ENCODE results near the gene EHMT1. TPM values are rescaled to one million over a fixed set of nuclear protein-coding genes. Genes with fewer than 3 reads are reported as not detected.

EHMT1 gene
- total RNA-seq, 1 experiment from 2014 or later, result 112 TPM

GRCh38 chr9:137786511-137786920 is 167.7 kb downstream of the EHMT1 start:
- Histone ChIP-seq H2AK5ac (ENCODE audit: insufficient read length, low read length) (no peak overlapping the region), H3K56ac (ENCODE audit: insufficient read length, low read depth, low read length) (no peak overlapping the region), H3K18ac (ENCODE audit: insufficient read length, low read depth, low read length) (no peak overlapping the region), H3K23me2 (ENCODE audit: insufficient read length, low read depth, low read length, poor library complexity, severe bottlenecking) (no peaks in the 10 kb centered on the region), H4K5ac (ENCODE audit: insufficient read length, low read depth, low read length) (no peak overlapping the region), H3K4me1 (ENCODE audit: insufficient read depth, low read length) (peaks cover 7% of the 10 kb centered on the region; the same call in 1 of the 2 replicates), H4K91ac (ENCODE audit: insufficient read length, low read depth, low read length) (no peak overlapping the region), H3K79me1 (ENCODE audit: insufficient read depth, low read depth, low read length, poor library complexity, severe bottlenecking) (no peaks in the 10 kb centered on the region), H3K79me2 (ENCODE audit: insufficient read depth, low read length) (no peaks in the 10 kb centered on the region; the same call in 1 of the 2 replicates), H4K8ac (replicated peaks; ENCODE audit: insufficient read length, low read depth, low read length) (no peak overlapping the region), H3K9me3 (ENCODE audit: control insufficient read depth, low read depth, low read length) (no peaks in the 10 kb centered on the region), H2BK120ac (ENCODE audit: low read depth, low read length, poor library complexity, severe bottlenecking) (no peak overlapping the region), H2BK20ac (ENCODE audit: low read depth, low read length, poor library complexity, severe bottlenecking) (no peak overlapping the region), H2BK12ac (ENCODE audit: insufficient read length, low read depth, low read length) (no peak overlapping the region), H4K20me1 (ENCODE audit: control insufficient read depth, insufficient read depth, insufficient read length) (peaks cover 5% of the 10 kb centered on the region), H3K14ac (ENCODE audit: insufficient read depth, low read length) (no peak overlapping the region), H3K4ac (ENCODE audit: low read depth, low read length) (no peak overlapping the region), H3K23ac (ENCODE audit: insufficient read length, low read depth, low read length) (no peak overlapping the region), H2BK15ac (ENCODE audit: low read depth, low read length) (no peak overlapping the region), H3K27ac (ENCODE audit: insufficient read length, low read depth, low read length) (no peak overlapping the region), H3K4me2 (ENCODE audit: insufficient read depth, insufficient read length, low read length) (no peak overlapping the region), H2AFZ (ENCODE audit: low read length) (no peak overlapping the region), H2BK5ac (ENCODE audit: insufficient read length, low read length) (no peak overlapping the region), H3T11ph (ENCODE audit: low read length) (no peak overlapping the region), H3K9ac (ENCODE audit: extremely low read depth, insufficient read length, low read length) (no peak overlapping the region), H3K27me3 (ENCODE audit: insufficient read depth, low read length) (no peaks in the 10 kb centered on the region)
- WGBS (ENCODE audit: extremely low coverage, insufficient read length, low lambda C conversion rate), result no CpG with 5 or more reads among the region's 19 CpGs
- peaks cover 28 to 30% of the 10 kb centered on the region in 2 experiments for H3K4me1 Mint-ChIP-seq
- no peak for DNase-seq
- no peaks in the 10 kb centered on the region; a peak in 1 of 5 replicates for H3K9me3 Mint-ChIP-seq
- H3K4me3 Mint-ChIP-seq, result no peak overlapping the region
- peaks cover 38 to 56% (median 49%) of the 10 kb centered on the region in 3 experiments for H3K36me3 Mint-ChIP-seq (ENCODE audit: insufficient read depth in 1 of 3, low read depth in 3 of 3)
- no peak for TF ChIP-seq CTCF (conservative IDR thresholded peaks at IDR 0.05)
- H3K27ac Mint-ChIP-seq, result peak overlapping the region; percentile 84 to 95 (median 94); a peak in 6 of 7 replicates
- H3K27me3 Mint-ChIP-seq (ENCODE audit: low read depth), result no peaks in the 10 kb centered on the region; the same call in 1 of the 2 replicates

Measured in H9 (cell line).